ENCODE measurements around the gene KCTD3. TPM values are rescaled to one million over a fixed set of nuclear protein-coding genes. Genes with fewer than 3 reads are reported as not detected.

Gene KCTD3
- total RNA-seq: 67.5 TPM

GRCh38 chr1:215566556-215567490, at the start of gene KCTD3:
Gene KCTD3, plus strand, starts transcription at chr1:215567304. Its CDS starts 382 bp downstream, at chr1:215567686.
- DNase-seq: peak; percentile 86

DNA sequence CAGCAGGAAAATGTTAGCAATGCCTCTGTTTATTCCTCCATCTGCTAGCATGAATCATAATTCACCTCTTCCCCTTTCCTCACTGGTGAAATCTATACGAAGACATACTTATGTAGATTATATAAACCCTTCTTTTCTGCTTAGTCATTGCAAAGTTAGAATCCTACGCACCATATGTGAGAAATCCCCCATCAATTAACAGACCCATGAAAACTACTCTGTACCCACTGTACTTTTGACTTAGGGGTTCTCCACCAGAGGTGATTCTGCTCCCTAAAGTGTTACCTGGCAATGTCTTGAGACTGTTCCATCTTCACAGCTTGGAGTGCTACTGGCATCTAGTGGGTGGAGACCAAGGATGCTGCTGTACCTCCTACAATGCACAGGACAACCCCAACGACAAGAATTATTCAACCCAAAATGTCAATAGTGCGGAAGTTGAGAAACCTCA, 49.6 kb upstream of the KCTD3 start:
- DNase-seq: peak; percentile 6

DNA sequence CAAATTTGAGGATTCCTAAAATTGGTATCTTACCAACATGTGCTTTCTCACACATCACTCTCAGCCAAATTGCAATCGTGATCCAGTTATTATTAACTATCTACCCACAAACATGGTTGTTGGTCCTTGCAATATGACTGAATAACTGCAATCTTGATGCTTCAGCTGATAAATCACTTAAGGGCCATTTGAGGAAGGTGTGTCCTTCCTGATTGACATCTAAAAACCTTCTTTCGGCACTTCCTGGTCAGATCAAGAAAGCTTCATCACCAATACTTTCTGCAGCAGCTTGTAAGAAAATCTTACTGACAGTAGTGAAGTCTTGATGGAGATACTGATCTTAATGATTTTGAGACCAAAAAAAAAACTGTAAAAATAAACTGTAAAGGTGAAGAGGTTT, 48.5 kb upstream of the KCTD3 start:
- no peak for DNase-seq

DNA sequence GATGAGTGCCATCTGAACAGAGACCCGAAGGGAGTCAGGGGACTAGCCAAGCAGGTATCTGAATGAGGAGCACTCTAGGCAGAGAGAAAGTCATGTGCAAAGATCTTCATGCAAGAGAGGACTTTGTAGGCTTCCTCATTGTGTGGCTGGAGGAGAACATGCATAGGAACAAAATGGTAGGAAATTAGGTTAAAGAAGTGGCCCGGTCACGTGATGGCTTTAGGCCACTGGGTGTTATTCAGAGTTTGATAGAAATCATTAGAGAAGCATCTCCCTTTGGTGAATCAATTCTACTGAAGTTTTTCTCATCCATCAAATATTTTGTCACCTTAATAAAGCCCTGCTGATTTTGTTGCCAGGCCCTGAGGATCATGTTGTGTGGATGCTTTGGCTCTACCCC, 45.8 kb upstream of the KCTD3 start:
- no peak for DNase-seq

GRCh38 chr1:215523128-215523861, 43.8 kb upstream of the KCTD3 start:
- DNase-seq: peak; percentile 36

- no peak for DNase-seq
Measured at GRCh38 chr1:215523906-215524305, 43.2 kb upstream of the KCTD3 start.

DNA sequence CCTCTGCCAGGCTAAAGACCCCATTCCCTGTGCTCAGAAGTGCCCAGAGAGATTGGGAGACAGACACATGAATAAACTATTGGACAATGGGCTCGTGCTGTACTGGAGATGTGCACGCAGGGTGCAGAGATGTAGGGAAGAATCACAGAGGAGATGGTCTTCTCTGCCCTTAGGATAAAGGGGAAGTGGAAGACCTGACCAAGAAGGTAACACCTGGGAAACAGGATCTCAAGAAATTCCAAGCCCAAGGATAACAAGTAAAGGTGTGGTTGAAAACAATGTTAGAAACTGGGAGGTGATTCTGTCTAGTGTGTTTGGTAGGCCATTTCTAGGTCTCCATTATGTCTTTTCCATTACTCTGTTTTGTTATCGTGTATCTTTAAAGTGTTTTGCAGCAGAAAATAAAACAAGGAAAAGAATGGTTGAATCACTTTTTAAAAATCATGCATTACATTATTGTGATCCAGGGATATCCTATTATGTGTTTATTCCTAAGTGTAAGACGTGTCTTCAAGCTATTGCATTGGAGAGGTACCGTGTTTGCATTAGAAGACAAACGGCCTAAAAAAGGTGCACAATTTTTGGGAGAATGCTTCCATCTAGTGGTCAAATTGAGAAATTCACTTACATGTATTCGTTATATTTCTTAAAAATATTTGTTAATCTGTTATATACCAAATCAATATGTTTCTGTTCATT, 40.8 kb upstream of the KCTD3 start:
- peak; percentile 75 for DNase-seq

DNA sequence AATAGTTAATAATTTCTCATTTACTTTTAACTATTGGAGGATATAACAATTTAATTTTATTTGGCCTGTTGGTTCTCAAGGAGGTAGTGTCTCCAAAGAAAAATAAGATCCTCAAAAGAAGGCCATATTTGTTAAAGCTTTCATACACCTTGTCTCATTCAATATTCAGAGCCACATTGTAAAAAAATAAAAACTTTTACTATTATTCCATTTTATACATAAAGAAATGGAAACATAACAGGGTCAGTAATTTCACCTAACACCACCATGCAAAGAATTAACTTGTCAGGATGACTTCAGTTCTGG, 40.3 kb upstream of the KCTD3 start:
- DNase-seq: no peak

GRCh38 chr1:215529111-215529510, 38.0 kb upstream of the KCTD3 start:
- DNase-seq: no peak

GRCh38 chr1:215529571-215529970, 37.5 kb upstream of the KCTD3 start:
- no peak for DNase-seq

- DNase-seq: no peak
Measured at GRCh38 chr1:215530401-215530984, 36.6 kb upstream of the KCTD3 start.

DNA sequence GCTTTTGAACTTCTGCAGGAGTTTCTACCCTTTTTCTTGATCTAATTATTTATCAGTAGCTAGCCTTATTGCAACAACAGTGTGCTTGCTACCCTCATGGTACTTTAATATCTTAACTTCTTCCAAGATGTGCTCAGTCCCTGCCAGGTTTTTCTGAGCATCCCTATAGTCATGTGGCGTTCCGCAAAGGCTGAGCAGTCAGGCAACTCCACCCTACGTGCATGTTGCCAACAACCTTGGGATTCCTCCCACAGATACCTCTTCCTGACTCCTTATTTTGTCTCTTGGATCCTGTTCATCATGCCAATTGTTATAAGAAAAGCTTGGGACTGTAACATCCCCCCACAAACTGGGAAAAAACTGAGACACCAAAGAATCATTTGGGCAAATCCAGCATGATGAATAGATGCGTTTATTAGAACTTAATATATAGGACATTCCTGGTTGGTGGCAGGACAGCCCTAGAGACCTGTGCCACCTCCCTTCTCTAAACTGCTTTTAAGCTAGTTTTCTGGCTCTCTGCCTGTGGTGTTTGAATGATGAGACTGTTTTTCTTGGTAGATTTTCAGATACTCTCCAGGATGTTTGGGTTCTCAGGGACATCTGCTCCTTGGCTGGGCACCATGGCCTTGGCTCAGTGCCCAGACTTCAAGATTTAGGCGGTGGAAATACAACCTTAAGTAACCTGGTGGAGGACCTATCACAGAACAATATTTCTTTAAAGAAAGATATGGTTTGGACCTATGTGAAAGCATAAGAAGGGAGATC, 27.1 kb upstream of the KCTD3 start:
- DNase-seq: peak; percentile 12

- no peak for DNase-seq
Measured at GRCh38 chr1:215542301-215542700, 24.8 kb upstream of the KCTD3 start.

DNA sequence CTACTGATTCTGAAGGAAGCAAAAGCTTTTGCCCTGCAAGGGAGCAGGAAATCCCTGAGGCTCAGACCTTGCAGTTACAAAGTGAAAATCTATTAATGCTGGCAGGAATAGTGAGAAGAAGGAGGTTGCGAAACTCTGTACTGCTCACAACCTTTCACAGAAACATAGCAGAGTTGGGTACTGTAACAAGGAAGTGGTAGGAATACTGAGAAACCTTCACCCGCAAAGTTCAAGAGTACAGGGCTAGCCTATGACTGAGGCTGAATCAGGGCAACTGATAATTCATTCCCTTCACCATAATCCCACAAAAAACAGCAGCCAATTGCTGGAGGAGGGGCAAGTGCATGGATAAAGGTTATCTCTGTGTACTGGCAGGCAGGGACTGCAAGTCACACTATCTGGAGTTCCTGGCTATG, 23.9 kb upstream of the KCTD3 start:
- no peak for DNase-seq

DNA sequence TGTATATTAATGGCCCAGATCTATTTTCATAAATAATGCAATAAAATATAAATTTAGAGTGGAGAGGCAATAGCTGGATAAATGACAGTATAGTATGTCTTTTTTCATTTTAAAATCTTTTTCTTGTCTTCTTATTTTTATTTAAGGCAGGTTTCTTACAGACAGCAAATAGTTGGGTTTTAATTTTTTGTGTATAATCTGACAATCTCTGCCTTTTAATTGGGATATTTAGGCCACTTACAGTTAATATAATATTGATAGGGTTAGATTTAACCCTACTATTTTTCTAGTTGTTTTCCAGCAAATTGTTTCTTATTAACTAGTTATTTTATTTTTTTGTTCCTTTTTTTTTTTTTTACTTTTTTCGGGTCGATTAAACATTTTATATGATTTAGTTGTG, 23.3 kb upstream of the KCTD3 start:
- DNase-seq: no peak

DNA sequence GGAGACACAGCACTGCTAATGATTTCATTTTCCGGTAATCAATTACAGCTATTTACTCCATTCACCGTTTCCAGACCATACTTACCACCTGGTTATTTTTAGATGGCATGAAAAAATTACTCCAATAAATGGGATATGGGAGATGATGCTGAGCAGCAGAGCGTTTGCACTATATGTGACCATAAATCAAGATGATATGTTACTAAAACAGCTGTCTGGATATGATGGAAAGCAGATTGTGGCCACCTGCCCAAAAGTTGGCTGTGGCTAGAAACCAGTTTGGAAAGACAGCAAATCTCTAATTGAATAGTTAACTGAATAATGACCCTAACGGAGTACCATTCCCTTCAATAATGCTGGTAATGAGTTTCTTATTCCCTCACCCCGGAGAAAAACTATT, 22.5 kb upstream of the KCTD3 start:
- DNase-seq: no peak

DNA sequence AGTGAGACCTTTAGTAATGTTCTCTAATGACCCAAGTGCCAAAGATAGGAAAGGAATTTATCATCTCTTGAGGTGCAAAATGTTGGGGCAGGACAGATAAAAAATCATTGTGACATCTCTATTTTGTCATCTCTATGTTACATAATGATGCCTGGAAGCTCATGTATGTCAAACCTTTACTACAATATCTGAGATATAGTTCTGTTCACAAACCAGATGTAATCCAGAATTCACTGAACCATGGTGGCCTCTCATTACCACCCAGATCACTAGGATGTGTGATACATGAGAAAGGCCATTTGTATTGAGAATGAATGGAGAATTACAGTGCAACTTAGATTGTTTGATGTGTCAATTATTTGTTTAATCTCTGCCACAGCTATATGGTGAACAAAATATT, 22.0 kb upstream of the KCTD3 start:
- no peak for DNase-seq

DNA sequence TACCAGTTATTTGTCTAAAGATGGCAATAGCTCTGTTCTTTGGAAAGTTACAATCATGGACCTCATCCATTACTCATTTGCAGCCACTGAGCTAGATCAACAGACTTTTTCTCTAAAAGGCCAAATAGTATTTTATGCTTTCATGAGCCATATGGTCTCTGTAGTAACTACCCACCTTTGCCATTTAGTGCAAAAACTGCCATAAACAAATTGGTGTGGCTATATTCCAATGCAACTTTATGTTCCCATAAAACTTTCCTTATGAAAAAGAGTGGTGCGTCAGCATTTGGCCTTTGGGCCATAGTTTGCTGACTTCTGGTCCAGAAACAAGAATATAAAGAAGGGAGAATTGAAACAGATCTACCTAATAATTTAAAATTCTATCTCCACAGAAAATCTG, 20.1 kb upstream of the KCTD3 start:
- no peak for DNase-seq

DNA sequence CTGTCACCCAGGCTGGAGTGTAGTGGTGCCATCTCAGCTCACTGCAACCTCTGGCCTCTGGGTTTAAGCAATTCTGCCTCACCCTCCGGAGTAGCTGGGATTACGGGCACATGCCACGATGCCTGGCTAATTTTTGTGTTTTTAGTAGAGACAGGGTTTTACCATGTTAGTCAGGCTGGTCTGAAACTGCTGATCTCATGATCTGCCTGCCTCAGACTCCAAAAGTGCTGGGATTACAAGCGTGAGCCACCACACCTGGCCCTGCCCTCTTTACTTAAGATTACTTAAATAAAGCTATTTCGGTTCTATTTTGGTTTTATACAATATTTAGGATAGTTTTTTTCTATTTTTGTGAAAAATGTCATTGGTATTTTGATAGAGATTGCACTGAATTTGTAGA, 15.3 kb upstream of the KCTD3 start:
- no peak for DNase-seq

DNA sequence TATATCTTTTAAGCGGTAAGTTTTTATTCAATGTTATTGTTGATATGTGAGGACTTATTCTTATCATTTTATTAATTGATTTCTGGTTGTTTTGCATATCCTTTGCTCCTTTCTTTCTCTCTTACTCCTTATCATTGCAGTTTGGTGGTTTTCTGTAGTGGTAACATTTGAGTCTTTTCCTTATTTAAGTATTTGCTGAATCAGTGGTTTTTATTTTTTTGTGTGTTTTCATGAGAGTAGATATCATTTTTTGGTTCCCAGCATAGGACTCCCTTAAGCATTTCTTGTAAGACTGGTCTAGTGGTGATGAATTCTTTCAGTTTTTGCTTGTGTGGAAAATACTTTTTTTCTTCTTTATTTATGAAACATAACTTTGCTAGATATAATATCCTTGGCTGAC, 12.2 kb upstream of the KCTD3 start:
- no peak for DNase-seq

GRCh38 chr1:215555531-215555930, 11.6 kb upstream of the KCTD3 start:
- no peak for DNase-seq

GRCh38 chr1:215556996-215557395, 10.1 kb upstream of the KCTD3 start:
- DNase-seq: no peak
